Measurements from ENCODE around the gene METTL1.

METTL1 gene

DNA sequence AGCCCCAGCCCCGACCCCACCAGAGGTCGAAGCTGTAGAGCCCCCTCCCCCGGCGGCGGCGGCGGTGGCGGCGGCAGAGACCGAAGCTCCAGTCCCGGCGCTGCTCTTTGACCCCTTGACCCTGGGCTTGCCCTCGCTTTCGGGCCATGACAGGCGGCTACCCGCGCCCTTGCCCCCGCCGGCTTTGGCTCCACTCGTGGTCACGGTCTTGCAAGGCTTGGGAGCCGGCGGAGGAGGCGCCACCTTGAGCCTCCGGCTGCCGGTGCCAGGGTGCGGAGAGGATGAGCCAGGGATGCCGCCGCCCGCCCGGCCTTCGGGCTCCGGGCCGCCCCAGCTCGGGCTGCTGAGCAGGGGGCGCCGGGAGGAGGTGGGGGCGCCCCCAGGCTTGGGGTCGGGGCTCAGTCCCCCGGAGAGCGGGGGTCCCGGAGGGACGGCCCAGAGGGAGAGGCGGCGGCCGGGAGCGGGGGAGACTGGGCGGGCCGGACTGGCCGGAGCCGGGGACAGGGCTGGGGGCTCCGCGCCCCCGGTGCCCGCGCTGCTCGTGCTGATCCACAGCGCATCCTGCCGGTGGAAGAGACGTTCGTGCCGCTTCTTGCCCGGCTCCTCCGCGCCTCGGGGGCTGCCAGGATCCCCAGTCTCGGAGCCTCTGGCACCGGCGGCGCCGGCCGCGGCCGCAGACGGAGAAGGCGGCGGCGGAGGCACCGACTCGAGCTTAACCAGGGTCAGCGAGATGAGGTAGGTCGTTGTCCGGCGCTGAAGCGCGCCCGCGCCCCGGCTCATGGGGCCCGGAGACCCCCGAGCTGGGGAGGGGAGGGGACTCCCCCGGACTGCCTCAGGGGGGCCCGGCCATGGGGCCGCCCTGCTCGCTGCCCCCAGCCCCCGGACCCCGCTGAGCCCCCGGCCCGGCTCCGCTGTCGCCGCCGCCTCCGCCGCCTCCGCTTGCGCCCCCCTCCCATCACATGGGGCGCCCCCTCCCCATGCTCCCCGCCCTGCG, 34.1 kb downstream of the METTL1 start:
- DNase-seq (ENCODE audit: low read depth) = peak; percentile 51

DNA sequence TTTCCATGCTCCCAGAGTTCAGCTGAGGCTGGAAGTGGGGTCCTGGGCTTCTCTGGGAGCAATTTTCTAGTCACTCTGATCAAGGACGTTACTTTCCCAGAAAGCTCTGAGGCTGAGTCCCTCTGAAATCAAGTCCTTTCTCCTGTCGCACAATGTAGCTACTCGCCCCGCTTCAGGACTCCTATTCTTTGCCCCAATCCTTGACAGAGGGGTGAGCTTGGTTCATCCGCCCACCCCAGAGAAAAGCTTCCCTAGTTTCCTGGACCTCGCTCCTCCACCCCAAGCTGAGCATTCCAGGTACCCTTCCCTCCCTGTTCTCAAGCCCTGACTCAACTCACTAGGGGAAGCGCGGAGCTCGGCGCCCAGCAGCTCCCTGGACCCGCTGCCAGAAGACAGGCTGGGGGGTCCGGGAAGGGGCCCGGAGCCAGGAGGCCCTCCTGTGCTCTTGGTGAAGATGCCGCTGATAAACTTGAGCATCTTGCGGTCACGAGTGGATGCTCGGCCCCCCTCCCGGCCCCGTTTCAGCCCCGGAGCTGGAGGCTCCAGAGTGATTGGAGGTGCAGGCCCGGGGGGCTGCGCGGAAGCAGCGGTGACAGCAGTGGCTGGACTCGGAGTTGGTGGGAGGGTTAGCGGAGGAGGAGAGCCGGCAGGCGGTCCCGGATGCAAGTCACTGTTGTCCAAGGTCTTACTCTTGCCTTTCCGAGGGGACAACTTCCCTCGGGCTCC, 35.0 kb downstream of the METTL1 start:
- DNase-seq (ENCODE audit: low read depth) = no peak

DNA sequence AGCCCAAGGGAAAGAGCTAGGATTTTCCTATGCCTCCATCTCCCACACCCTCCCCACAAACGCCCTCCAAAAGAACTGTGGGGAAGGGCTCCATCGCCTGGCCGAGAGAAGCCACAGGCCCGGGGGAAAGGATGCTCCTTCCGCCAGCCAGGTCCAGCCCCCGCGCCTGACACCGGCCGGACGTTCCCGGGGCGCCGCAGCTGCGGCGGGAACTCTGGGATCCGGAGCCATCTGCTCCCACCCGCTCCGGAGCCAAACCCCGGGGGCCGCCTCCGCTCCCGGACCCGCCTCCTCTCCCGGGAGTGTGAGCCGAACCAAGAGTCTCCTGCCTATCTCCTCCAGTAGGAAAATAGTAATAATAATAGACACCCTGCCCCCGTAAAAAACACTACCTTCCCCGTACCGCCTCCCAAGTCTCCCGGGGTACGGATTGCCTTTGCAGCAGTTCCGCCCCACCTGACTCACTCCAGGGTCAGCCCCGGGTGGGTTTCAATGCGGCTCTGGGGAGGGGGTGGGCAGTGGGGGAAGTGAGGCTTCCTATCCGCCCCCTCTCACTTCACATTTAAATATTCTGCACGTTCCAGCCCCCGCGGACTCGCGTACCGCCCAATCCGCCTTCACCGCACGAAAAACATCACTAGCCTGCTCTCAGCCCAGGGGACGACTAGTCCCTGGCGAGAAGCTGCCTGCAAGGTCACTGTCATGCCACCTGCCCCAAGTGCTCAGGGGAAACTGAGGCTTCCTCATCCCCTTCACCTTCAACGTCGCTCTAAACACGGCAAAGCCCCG, 35.8 kb downstream of the METTL1 start:
- peak; percentile 69 for DNase-seq (ENCODE audit: low read depth)

DNA sequence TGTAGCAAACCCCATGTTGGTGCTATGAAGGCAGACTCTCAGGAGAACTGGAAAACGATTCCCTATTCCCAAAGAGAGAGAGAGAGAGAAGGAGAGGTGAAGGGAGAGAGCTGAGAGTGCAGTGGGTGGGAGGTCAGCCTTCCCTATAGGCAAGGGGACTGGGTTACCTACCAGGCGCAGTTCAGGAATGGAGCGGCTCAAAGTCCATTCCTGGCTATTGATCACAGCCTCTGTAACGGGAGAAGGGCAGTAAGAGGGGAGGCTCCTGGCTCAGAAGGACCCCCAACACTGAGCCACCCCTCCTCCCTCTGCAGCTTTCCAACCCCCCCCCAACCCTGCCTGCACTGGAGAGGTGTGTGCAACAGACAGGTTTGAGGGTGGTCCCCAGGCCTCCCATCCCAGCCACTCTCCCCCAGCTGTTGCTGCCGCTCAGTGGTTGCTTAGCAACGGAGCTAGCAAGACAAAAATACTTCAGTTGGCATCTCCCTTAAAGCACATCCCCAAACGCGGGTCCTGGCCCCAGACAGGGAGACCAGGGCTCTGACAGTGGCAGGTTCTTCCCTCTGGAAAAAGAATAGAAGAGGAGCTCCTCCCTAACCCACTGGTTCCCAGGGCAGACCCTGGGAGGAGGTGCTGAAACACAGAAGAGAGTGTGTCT, 36.6 kb downstream of the METTL1 start:
- DNase-seq (ENCODE audit: low read depth) = peak; percentile 31

DNA sequence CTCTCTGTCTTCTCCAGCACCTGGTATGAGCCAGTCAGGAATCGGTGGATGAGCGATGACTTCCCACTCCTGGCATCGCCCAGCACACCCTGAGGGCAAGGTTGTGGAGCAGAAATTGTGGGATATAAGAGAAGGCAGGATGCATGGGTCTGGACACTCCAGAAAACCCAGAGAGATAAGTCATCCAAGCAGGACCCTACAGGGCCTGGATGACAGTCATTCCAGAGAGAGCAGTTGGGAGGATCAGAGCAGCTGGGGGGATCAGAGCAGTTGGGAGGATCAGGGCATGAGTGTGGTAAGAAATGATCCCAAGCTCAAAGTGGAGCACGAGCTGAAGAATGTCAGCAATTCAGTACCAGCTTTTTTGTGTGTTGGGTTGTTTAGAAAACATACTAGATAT, 37.3 kb downstream of the METTL1 start:
- DNase-seq (ENCODE audit: low read depth) = peak; percentile 44

DNA sequence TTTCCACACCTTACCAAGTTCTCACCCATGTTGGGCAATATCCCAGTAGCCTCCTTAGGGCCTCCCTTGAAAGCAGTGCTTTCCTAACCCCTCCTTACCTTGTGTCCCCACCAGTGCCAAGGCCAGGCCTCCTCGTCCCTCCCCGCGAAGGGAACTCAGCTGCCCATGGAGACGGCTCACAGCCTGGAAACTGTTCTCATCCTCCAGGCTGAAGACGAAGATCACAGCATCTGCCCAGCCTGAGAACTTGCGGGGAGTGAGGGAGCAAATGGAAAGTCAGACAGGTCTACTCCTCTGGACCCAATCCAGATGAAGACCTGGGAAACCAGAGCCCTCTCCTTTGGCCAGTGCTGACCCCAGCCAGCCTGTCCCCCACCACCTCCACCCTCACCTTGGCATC, 38.0 kb downstream of the METTL1 start:
- no peak for DNase-seq (ENCODE audit: low read depth)

DNA sequence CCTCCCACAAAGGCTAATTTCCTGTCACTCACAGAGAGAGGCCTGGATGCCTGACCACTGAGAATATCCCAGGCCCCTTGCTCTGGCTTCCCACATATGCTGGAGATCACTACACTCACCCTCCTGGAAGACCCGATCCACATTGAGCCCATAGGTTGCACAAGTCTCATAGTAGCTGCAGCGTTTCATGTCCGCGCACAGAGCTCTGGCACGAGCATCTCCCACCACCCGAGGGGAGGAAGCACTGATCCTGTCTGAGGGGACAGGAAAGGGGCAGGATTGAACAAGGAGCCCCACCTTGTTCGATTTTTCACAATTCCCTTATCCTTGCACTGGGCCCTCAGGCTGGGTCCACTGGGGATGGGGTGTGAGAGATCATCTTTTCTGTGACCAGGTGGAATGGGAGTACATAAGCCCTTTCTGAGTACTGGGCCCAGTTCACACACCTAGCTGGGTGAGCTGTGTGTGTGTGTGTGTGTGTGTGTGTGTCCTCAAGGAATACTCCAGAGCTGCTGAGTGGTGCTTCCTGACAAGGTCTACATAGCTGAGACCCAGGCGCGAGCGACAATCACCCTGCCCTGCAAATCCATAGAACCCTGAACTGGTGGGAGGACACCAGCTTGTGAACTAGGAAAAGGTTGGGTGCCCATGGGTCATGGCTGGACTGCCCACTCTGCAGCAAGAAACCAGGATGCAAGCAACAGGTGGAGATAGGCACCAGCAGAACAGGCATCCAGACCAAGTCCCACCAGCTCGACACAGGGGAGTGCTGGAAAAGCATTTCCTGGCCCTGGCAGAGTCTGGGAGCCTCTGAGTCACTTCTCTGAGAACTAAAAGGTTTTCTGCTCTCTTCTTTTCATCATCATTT, 38.9 kb downstream of the METTL1 start:
- peak; percentile 38 for DNase-seq (ENCODE audit: low read depth)

DNA sequence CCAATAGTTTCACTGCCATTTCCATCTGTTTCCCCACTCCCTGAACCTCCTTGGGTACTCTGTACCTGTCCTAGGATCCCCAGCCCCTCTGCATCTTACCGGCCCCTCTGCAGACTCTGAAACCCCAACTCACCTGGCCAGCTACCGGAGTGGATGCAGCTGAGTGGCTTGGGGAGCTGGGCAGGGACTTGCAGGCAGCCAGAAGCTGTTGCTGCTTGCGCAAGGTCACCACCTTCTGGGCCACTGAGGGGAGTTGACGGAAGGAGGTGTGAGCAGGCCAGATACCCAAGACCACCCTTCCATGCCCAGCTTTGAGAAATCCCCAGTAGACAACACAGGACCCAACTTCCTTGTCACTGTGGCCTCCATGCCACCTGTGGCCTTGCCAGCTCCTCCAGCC, 39.6 kb downstream of the METTL1 start:
- no peak for DNase-seq (ENCODE audit: low read depth)

DNA sequence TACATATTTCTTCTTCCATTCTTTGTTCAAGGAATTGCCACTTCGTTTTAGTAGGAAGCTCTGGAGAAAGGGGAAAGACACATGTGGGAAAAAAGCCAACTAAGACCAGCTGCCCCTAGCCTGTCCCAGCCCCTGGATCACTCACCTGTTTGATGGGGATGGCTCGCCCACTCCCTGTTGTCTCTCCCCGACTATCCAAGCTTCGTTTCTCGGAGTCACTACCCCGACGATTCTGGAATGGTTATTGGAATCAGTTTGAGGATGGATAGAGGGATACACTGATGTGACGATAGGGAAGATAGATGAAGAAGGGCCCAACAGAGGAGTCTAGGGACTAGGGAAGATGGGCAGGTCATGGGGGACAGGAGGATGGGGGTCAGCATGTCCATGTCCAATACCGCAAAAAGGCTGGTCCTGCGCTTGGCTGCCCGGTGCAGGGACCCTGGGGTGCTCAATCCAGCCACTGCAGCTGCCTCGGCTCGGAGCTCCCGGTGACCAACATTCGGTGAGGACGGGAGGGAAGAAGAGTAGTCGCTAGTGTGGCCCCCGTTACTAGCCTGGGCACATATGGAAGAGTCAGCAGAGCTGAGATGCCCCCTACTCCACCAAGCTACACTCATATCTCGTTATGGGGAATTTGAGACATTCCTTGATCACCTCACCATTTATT, 40.4 kb downstream of the METTL1 start:
- DNase-seq (ENCODE audit: low read depth) = no peak

DNA sequence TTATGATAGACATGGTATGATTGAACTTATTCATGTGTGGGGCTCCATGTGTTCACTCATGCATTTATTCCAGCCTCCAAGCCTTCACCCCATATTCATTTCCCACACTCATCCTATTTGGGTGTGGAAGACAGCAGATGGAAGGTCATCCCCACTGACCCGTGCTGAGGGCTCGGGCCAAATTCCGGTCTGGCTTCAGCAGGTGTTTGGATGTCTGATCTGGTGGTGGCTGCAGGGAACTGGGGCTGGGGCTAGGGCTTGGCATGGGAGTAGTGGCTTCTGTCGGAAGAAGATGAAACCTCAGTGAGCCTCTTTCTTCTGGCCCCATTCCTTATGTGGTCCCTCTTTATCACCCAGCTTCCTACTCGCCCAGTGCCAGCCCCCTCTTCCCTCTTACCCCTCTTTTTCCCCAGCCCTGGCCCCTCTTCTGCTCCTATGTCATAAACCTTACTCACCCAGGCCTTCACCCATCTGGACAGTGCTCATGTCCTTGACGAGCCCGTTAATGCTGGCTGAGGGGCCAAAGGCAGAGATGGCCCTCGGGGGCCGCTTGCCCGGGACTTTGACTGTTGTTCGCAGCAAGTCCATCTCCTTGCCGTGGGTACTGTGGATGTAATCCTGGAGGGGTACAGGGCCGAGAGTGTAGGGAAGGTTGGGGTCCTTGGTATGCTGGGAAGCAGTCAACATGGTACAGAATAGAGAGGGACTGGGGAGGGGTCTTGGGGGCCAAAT, 41.4 kb downstream of the METTL1 start:
- no peak for DNase-seq (ENCODE audit: low read depth)

DNA sequence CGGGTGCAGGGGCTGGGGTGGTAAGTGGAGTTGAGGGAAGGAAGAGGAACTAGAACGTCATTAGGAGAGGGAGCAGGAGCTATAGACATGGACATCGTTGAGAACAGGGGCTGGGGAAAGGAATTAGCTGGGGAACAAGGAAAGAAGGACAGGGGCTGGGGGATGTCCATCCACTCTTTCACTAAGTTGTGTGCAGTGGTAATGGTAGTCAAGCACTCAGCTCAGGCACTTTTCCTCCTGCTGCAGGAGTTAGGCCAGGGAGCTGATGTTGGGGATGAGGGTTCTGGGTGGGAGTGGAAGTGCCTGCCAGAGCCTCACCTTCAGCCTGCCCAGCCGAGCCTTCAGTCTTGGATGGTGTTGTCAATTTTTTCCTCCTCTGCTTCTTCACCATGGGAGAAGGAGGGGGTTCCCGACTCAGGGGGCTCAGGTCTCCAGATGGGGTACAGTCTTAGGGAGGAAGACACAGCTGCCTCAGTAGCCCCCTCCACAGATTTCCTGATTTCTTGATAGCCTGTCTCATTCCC, 42.5 kb downstream of the METTL1 start:
- DNase-seq (ENCODE audit: low read depth) = no peak

DNA sequence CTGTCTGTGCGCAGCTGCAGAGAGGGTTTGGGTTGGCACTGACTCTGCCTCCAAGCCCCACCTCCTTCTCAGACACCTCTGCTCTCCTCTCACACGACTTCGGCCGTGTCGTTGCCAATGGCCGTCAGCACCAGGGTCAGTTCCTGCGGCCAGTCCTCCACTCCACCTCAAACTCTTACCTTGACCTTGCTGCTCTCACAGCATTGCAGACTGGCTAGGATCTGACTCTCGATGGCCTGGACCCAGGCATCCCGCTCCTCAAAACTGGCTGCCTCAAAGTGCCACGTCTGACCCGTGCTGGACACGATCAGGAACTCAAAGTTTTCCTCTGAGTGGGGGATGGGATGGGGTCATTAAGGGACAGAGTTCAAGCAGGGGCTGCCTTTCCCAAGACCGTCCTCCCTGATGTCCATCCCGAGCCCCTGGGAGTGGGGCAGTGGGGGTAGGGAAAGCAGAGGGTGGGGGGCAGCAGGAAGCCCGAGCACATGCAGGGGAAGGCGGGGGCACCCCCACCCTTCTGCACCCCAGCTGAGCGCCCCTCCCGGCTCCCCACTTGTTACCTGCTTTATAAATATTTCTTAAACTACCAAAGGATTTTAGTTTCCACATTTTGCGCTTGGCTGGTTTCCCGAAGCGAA, 44.0 kb downstream of the METTL1 start:
- no peak for DNase-seq (ENCODE audit: low read depth)

DNA sequence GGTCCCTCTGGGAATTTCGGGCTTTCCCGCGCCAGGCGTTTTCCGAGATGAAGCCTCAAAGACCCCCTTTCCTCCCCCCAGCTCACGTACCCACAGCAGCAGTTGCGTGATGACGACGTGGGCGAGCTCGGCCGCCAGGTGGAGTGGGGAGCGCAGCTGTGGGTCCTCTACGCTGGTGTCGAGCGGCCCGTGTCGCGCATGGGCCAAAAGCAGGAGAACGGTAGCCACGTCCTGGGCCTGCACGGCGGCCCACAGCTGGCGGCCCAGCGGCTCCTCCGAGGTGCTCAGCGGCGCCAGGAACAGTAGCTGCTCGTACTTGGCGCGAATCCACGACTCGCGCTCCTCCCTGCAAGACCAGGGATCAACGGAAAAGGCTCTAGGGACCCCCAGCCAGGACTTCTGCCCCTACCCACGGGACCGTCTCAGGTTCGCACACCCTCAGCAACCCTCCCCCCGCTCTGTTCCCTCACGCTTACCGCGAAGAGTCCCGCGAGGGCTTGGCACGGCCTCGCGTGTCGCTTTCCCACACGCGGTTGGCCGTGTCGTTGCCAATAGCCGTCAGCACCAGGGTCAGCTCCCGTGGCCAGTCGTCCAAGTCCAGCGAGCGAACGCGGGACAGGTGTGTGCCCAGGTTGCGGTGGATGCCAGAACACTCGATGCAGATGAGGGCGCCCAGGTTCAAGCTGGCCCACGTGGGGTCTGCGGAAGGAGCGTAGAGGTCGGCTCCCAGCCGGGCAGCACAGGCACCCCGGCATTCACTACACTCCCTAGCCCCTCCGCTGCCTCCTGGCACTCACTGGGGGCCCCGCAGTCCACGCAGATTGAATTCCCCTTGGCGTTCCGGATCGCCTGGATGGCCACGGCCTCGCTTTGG, 44.8 kb downstream of the METTL1 start:
- no peak for DNase-seq (ENCODE audit: low read depth)

DNA sequence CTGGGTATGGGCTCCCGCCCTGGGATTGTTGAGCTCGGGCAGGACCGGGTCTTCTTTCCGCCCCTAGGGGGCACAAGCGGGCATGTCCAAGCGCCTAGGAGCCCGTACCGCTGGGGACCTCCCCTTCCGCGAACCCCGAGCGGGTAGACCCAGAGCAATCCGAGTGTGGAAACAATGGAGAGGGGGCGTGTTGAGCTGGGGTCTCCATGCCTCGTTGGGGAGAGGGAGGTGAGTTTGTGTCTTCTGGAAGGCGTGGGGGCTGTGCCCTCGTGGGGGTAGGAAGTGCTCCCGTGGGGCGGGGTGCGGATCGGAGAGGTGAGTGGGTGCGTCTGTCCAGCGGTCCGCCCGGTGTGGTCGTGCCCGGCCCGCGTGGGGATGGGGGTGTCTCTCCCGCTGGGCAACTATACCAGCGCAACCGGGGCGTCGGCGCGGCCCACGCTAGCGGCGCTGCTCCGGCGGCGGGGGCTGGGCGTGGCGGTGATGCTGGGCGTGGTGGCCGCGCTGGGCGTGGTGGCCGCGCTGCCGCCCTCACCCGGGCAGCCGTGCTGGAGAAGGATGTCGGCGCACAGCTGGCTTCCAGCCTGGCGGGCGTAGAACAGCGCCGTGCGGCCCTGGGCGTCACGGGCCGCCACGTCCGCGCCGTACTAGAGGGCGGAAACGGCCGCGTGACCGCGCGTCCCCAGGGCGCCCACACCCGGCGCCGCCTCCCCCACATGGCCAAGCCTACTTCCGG, 45.6 kb downstream of the METTL1 start:
- DNase-seq (ENCODE audit: low read depth) = peak; percentile 92

DNA sequence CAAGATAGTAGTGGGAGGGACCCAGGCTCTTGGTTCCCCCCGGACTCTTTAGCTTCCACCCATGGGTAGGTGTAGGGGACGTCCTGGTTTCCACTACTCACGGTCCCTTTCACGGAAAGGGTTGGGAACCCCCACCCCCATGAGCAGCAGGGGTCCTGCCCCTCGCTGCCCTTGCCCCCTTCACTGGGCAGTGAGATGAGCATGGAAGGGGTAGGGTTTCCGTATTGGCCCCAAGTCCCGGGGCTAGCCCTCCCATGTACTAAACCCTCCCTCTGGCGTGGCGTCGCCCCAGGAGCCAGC, 46.1 kb downstream of the METTL1 start:
- no peak for DNase-seq (ENCODE audit: low read depth)

DNA sequence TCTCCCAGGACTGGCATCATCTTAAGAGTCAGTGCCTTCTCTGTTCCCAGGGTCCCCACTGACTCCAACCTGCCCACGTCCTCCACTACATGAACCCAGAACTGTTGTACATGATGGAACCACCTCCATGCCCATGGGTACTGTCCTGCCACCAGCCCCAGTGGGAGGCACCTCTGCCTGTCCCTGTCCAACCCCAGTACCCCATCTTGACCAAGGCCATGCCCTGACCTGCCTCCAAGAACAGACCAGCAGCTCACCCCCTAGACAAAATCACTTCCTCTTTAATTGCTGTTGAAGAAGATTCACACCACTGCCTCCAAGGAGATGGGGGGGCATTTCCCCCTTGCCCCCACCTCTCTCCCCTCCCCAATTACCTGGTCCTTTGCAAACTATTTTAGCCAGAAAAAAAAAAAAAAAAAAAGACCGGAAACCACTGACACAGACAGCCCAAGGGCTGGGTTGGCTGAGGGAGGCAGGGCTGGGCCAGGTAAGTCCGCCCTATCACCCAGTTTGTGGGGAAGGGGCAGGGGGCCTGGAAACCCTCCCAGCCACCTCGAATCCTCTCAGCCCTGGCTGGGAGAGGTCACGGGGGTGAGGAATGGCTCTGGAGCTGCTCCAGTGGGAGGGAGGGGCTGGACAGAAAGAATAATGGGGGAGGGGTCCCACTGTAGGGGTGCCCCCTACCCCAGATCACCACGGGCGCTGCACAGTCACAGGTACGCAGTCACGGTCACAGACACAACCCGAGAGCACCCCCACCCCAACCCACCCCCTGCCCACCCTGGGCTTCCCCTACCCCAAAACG, 46.8 kb downstream of the METTL1 start:
- DNase-seq (ENCODE audit: low read depth) = no peak

All from ELR (cell line).